Measurements from ENCODE around the gene ZFP62. TPM values are rescaled to one million over a fixed set of nuclear protein-coding genes. Genes with fewer than 3 reads are reported as not detected.

The ZFP62 gene
- total and polyA plus RNA-seq, 9 donors = 22.7 to 47.8 (median 33.8) TPM

DNA sequence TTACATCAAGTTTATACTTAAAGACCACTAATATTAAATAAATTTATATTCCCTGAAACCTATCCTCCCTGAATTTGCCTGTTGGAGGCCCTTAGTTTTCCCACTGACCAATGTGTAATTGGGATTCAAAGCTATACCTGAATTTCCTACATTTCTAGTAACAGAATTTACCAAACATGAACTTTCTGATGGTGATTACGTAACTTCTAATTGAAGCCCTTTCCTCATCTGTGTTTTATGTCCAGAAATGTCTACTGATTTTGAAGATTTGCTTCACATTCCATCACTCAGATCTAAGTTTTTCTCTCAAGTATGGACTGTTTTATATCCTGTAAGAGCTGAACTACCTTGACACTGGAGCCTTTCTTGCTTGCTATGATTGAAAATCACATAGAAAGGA, 12.8 kb downstream of the ZFP62 start:
- intact Hi-C loops (cut with DNase I) = no loop called here
- DNase-seq = no peak
- no peaks in the 10 kb centered on the region for H3K4me1 ChIP-seq (ENCODE audit: insufficient read depth)
- H3K4me3 ChIP-seq = no peak overlapping the region
- 96 to 100% (median 96%) methylated on average over 1 of the region's 1 CpG for WGBS, 3 donors
- peaks cover 2 to 28% of the 10 kb centered on the region in 2 donors for H3K9me3 ChIP-seq
- no peak overlapping the region for H3K27ac ChIP-seq
- H3K27me3 ChIP-seq = no peaks in the 10 kb centered on the region
- H3K36me3 ChIP-seq = peaks cover 6% of the 10 kb centered on the region
- no peak for TF ChIP-seq POLR2A (IDR thresholded peaks at IDR 0.05)
- TF ChIP-seq CTCF (IDR thresholded peaks at IDR 0.05) = no peak
- TF ChIP-seq EP300 (IDR thresholded peaks at IDR 0.05) = no peak

DNA sequence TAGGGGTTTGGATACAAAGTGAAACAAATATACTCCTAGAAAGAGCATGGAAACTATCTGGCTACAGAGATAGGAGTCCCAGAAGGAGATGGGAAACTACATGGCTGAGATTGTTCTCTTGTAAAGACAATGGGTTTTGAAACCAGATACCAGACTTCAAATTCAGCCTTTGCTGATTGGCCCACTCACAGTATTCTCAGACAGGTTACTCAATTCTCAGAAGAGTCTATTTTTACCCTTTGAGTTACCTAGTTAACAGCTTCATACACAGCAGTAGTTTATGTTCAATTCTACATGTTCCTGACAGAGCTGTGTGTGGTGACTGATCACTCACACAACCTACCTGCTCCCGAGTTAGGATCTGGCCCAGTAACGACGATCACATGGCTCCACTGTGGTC, 14.1 kb downstream of the ZFP62 start:
- H3K4me1 ChIP-seq (ENCODE audit: insufficient read depth) = no peaks in the 10 kb centered on the region
- H3K27ac ChIP-seq = no peak overlapping the region
- 31 to 43% (median 32%) methylated on average over 3 of the region's 3 CpGs for WGBS, 3 donors
- no peak overlapping the region for H3K4me3 ChIP-seq
- intact Hi-C loops (cut with DNase I) = no loop called here
- peaks cover 2 to 28% of the 10 kb centered on the region in 2 donors for H3K9me3 ChIP-seq
- no peak for DNase-seq
- no peak for TF ChIP-seq POLR2A (IDR thresholded peaks at IDR 0.05)
- TF ChIP-seq CTCF (IDR thresholded peaks at IDR 0.05) = no peak
- TF ChIP-seq EP300 (IDR thresholded peaks at IDR 0.05) = no peak
- peaks cover 6% of the 10 kb centered on the region for H3K36me3 ChIP-seq
- H3K27me3 ChIP-seq = no peaks in the 10 kb centered on the region

DNA sequence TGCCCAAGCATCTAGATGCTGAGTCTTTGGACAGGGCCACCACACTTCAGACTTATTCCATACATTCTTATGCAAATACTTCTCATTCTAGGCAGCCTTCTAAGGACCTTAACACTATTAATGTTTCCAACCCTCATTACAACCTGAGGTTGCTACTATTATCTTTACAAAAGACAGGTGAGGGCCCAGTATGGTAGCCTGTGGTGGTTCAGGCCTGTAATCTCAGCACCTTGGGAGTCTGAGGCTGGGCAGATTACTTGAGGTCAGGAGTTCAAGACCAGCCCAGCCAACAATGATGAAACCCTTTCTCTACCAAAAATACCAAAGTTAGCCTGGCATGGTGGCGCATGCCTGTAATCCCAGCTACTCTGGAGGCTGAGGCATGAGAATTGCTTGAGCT, 16.2 kb downstream of the ZFP62 start:
- peaks cover 0 to 11% of the 10 kb centered on the region in 2 donors for H3K9me3 ChIP-seq
- H3K4me3 ChIP-seq = no peak overlapping the region
- no peaks in the 10 kb centered on the region for H3K27me3 ChIP-seq
- intact Hi-C loops (cut with DNase I) = no loop called here
- DNase-seq = no peak
- H3K4me1 ChIP-seq (ENCODE audit: insufficient read depth) = no peaks in the 10 kb centered on the region
- TF ChIP-seq POLR2A (IDR thresholded peaks at IDR 0.05) (no peak), CTCF (IDR thresholded peaks at IDR 0.05) (no peak), EP300 (IDR thresholded peaks at IDR 0.05) (no peak)
- peaks cover 3% of the 10 kb centered on the region for H3K36me3 ChIP-seq
- no peak overlapping the region for H3K27ac ChIP-seq
- WGBS, 3 donors = 95 to 100% (median 100%) methylated on average over 1 of the region's 1 CpG

- no peaks in the 10 kb centered on the region for H3K27me3 ChIP-seq
- intact Hi-C loops (cut with DNase I) = no loop called here
- H3K4me3 ChIP-seq = no peak overlapping the region
- no peak for TF ChIP-seq POLR2A (IDR thresholded peaks at IDR 0.05)
- no peak for TF ChIP-seq CTCF (IDR thresholded peaks at IDR 0.05)
- no peak for TF ChIP-seq EP300 (IDR thresholded peaks at IDR 0.05)
- peaks cover 0 to 7% of the 10 kb centered on the region in 2 donors for H3K9me3 ChIP-seq
- H3K36me3 ChIP-seq = peaks cover 3% of the 10 kb centered on the region
- no peaks in the 10 kb centered on the region for H3K4me1 ChIP-seq (ENCODE audit: insufficient read depth)
- DNase-seq = no peak
- WGBS, 3 donors = 22 to 60% (median 30%) methylated on average over 3 of the region's 3 CpGs
- H3K27ac ChIP-seq = no peak overlapping the region
Observed at GRCh38 chr5:180844432-180844831, 16.6 kb downstream of the ZFP62 start.

Measured in ovary (tissue), 9 donors.